SK-N-DZ (cell line): Measurements from ENCODE around the gene SFI1.

Source experiments
- small RNA-seq, 2 experiments: library from RNA; depleted of rRNA; stranded (forward); fragments of <200 nt; gene quantifications; one replicate each; pipeline ENCODE3, GENCODE V24; 2014

Gene SFI1

Small RNA genes lying within 50 kb of the gene (small RNA-seq; reads per million reads assigned to genes)
- 0 reads per million in 2 experiments for gene AL096701.2
- gene RNU6-28P: 0 to 0.13 reads per million in 2 experiments
